Hematopoietic multipotent progenitor cell treated with erythropoietin and hydrocortisone succinate and interleukin-3 and kit ligand, for 15 days (in vitro differentiated cells): ENCODE data around the gene NEK8.
"Not testable (repeated sequence)": the region's sequence is repeated elsewhere in the genome, so short reads cannot be mapped to it uniquely, and the experiment has no call there.

Experiments used
- DNase-seq: peaks from one replicate; pipeline ENCODE4 v3.0.0-alpha.2; 2015; ENCODE audit warnings: low spot score

Gene NEK8

DNA sequence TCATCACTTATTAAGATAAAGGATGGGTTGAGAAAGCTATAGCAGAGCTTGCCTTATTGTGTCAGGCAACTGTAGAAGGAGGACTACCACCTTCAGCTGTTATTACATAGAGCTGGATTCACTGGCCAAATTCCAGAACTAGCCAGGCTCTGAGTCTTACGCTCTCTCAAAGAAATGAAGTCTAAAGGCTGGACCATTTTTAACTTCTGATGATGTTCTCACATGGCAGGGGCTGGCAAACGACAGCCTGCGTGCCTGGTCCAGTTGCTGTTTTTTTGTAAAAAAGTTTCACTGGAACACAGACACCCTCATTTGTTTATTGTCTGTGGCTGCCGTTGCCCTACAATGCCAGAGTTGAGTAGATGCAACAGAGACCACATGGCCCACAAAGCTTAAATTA lies 36.5 kb downstream of the NEK8 start:
- no peak for DNase-seq

DNA sequence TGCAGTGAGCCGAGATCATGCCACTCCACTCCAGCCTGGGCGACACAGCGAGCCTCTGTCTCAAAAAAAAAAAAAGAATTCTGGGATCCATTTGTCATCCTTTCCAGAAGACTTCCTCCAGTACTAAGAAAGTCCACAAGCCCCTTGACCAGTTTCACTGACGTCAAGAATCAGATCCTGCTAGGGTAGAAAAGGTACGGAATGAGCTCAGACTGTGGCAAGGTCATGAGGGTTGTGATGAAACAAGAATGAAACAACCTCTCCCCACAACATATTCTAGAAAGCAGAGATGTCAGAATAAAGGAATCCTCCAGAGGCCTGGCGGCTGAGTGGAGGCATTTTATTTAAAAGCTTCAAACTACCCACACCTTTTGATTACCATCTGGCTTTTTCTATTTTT lies 45.1 kb downstream of the NEK8 start:
- no peak for DNase-seq

DNA sequence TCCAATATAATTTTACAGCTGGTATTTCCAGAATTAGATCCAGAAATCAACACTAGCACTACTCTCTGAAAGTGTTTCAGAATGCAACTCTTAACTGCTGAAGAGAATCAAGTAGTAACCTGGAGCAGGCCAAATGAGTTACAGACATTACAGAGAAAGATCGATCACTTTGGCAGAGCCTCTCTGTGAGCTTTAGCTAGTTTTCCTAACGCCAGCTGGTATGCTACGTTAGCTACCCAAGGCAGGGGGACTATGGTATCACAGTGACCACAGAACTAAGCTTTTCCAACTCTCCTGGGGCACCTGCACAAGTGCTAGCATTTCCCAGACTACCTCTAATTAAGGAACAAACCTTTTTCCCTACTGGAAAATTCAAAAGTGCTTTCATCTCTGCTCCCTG lies 45.6 kb downstream of the NEK8 start:
- DNase-seq, result no peak

DNA sequence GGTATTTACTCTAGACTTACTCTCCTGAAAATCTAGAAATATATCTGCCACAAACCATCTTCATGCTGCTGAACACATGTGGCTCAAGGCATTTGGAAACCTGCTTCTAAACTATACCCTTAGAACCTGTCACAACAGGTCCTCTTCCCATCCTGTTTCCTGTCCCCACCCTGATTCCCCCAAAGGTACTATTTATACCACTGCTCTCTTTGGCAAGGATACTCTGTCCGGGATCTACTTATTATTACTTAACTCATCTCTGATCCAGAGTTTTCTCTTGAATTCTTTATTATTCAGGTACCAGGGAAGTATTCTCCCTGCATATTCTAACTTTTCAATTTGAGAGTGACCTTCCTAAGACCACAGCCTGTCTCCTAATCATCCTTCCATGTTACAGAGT lies 48.6 kb downstream of the NEK8 start:
- DNase-seq, result no peak

DNA sequence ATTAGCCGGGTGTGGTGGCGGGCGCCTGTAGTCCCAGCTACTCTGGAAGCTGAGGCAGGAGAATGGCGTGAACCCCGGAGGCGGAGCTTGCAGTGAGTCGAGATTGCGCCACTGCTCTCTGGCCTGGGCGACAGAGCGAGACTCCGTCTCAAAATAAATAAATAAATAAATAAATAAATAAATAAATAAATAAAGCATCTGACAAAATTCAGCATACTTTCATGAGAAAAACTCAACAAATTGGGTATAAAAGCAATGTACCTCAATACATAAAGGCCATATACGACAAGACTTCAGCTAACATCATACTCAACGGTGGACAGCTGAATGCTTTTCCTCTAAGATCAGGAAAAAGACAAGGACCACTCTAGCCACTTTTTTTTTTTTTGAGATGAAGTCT lies 51.0 kb downstream of the NEK8 start:
- not testable (repeated sequence) for DNase-seq

DNA sequence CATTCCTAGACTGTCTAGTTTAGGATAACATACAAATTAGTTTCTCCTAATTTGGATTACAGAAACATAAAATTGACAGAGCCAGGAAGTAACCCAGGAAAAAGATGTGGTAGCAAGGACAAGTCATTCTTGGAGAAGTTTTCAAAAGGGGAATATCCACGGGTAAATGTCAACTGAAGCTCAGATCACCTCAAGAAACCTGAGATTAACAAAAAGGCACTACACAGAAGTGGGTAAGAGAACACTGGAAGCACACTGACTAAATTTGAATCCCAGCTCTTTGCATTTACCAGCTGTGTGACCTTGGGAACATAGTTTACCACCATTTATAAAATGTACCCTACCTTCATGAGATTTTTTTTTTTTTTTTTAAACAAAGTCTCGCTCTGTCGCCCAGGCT lies 54.6 kb downstream of the NEK8 start:
- no peak for DNase-seq

DNA sequence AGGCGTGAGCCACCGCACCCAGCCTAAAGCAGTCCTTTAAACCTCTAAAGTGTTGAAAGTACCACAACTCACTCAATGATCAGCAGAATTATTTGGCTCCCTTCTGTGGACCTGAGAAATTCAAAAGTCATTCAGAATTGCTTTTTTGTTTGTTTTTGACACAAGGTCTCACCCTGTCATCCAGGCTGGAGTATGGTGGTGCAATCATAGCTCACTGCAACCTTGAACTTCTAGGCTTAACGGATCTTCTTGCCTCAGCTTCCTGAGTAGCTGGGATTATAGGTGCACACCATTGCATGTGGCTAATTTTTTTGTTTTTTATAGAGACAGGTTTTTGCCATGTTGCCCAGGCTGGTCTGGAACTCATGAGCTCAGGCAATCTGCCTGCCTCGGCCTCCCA lies 59.5 kb downstream of the NEK8 start:
- DNase-seq, result no peak
